Glomerular endothelial cell (primary cell): ENCODE measurements around the gene CEP76. TPM values are rescaled to one million over a fixed set of nuclear protein-coding genes. Genes with fewer than 3 reads are reported as not detected.

Experiments used
- DNase-seq: peaks from one replicate; pipeline ENCODE4 v3.0.0-alpha.2; 2011; ENCODE audit warnings: low read depth, low spot score; ENCODE audit errors: extremely low read depth
- total RNA-seq: library from RNA; depleted of rRNA; stranded (reverse); fragments of >200 nt; gene quantifications from 2 replicates; pipeline ENCODE4 v1.2.3, GENCODE V29; 2015

The CEP76 gene
- total RNA-seq, 1 donor from 2014 or later, result 8.9 TPM

GRCh38 chr18:12703664-12704063 lies 1.1 kb upstream of the CEP76 start:
- DNase-seq, result no peak

- no peak for DNase-seq
Observed at GRCh38 chr18:12703096-12703567, 609 bp upstream of the CEP76 start.

- DNase-seq, result no peak
Observed at GRCh38 chr18:12701161-12701560, 1.4 kb downstream of the CEP76 start.

- no peak for DNase-seq
Observed at GRCh38 chr18:12699747-12700146, 2.8 kb downstream of the CEP76 start.

- DNase-seq, result no peak
Observed at GRCh38 chr18:12694032-12694431, 8.5 kb downstream of the CEP76 start.

- no peak for DNase-seq
Observed at GRCh38 chr18:12692206-12692605, 10.3 kb downstream of the CEP76 start.

GRCh38 chr18:12689256-12689850 lies 13.2 kb downstream of the CEP76 start:
- DNase-seq, result no peak

- DNase-seq, result no peak
Observed at GRCh38 chr18:12686100-12686499, 16.4 kb downstream of the CEP76 start.

- DNase-seq, result no peak
Observed at GRCh38 chr18:12679183-12679786, 23.2 kb downstream of the CEP76 start.

- no peak for DNase-seq
Observed at GRCh38 chr18:12668041-12668440, 34.5 kb downstream of the CEP76 start.

- DNase-seq, result peak; percentile 87
Observed at GRCh38 chr18:12659904-12660605, 42.5 kb downstream of the CEP76 start.

- no peak for DNase-seq
Observed at GRCh38 chr18:12658426-12659138, 43.9 kb downstream of the CEP76 start.

- no peak for DNase-seq
Observed at GRCh38 chr18:12657684-12658425, 44.7 kb downstream of the CEP76 start, which contains the start of gene SPIRE1. TSS of gene SPIRE1 (minus strand) at chr18:12658107. CDS start at chr18:12657866, 241 bp downstream.

- DNase-seq, result no peak
Observed at GRCh38 chr18:12656938-12657683, 45.4 kb downstream of the CEP76 start.

GRCh38 chr18:12656605-12656937 lies 46.0 kb downstream of the CEP76 start:
- DNase-seq, result no peak

GRCh38 chr18:12654971-12655370 lies 47.6 kb downstream of the CEP76 start:
- no peak for DNase-seq

- no peak for DNase-seq
Observed at GRCh38 chr18:12652861-12653401, 49.6 kb downstream of the CEP76 start.

GRCh38 chr18:12651651-12652050 lies 50.9 kb downstream of the CEP76 start:
- DNase-seq, result no peak

GRCh38 chr18:12647773-12648172 lies 54.8 kb downstream of the CEP76 start:
- no peak for DNase-seq

- no peak for DNase-seq
Observed at GRCh38 chr18:12645751-12646203, 56.7 kb downstream of the CEP76 start.
